Right lobe of liver (tissue), 4 donors: ENCODE data around the gene SIK3.
"Not testable (repeated sequence)": the region's sequence is repeated elsewhere in the genome, so short reads cannot be mapped to it uniquely, and the experiment has no call there.

ENCODE experiments used
- CTCF ChIP-seq, 4 donors: fragments of 200-600 bp in 3 of 4; fragments of 450-650 bp in 1 of 4; IDR thresholded peaks; one replicate each; pipeline versions ENCODE4 v1.5.1 to v1.8.0; 2016 to 2022; ENCODE audit warnings: antibody characterized with exemption in 4 of 4, mild to moderate bottlenecking in 2 of 4
- POLR2A ChIP-seq: fragments of 450-650 bp; IDR thresholded peaks from one replicate; pipeline ENCODE4 v1.6.1; 2017; ENCODE audit warnings: antibody characterized with exemption, mild to moderate bottlenecking
- donor health status: DM: no; HTN: no; CAD: no.
- donor health status: DM: no; HTN: no; CAD: no.
- donor health status: DM: no; HTN: yes; CAD: no.

- TF ChIP-seq CTCF (IDR thresholded peaks at IDR 0.05); POLR2A: not testable (repeated sequence)
These were observed 51.6 kb downstream of the SIK3 start for GRCh38 chr11:117046627-117047026.
